ENCODE measurements around the gene PSENEN.

The PSENEN gene

GRCh38 chr19:35773020-35773806, 27.8 kb downstream of the PSENEN start:
- DNase-seq (ENCODE audit: low read depth): peak; percentile 86

- no peak for DNase-seq (ENCODE audit: low read depth)
Measured at GRCh38 chr19:35774274-35775045, 29.0 kb downstream of the PSENEN start.

GRCh38 chr19:35775046-35775297, 29.5 kb downstream of the PSENEN start:
- DNase-seq (ENCODE audit: low read depth): no peak

GRCh38 chr19:35775298-35776101, 30.0 kb downstream of the PSENEN start, which contains the start of gene ARHGAP33:
Gene ARHGAP33 (plus strand): TSS chr19:35775564. CDS start chr19:35775659, 95 bp downstream.
- peak; percentile 91 for DNase-seq (ENCODE audit: low read depth)

GRCh38 chr19:35776102-35776788, 30.8 kb downstream of the PSENEN start:
- no peak for DNase-seq (ENCODE audit: low read depth)

- no peak for DNase-seq (ENCODE audit: low read depth)
Measured at GRCh38 chr19:35777086-35777841, 31.8 kb downstream of the PSENEN start.

GRCh38 chr19:35777961-35778360, 32.5 kb downstream of the PSENEN start:
- DNase-seq (ENCODE audit: low read depth): no peak

GRCh38 chr19:35779033-35779432, 33.6 kb downstream of the PSENEN start:
- no peak for DNase-seq (ENCODE audit: low read depth)

- no peak for DNase-seq (ENCODE audit: low read depth)
Measured at GRCh38 chr19:35780058-35780457, 34.6 kb downstream of the PSENEN start.

GRCh38 chr19:35780717-35781116, 35.3 kb downstream of the PSENEN start:
- no peak for DNase-seq (ENCODE audit: low read depth)

- DNase-seq (ENCODE audit: low read depth): no peak
Measured at GRCh38 chr19:35781650-35782049, 36.2 kb downstream of the PSENEN start.

GRCh38 chr19:35782589-35782988, 37.1 kb downstream of the PSENEN start:
- DNase-seq (ENCODE audit: low read depth): no peak

GRCh38 chr19:35783469-35784434, 38.3 kb downstream of the PSENEN start:
- DNase-seq (ENCODE audit: low read depth): no peak

- DNase-seq (ENCODE audit: low read depth): no peak
Measured at GRCh38 chr19:35784503-35785338, 39.3 kb downstream of the PSENEN start.

- no peak for DNase-seq (ENCODE audit: low read depth)
Measured at GRCh38 chr19:35785339-35785627, 39.8 kb downstream of the PSENEN start.

GRCh38 chr19:35786299-35787160, 41.1 kb downstream of the PSENEN start:
- DNase-seq (ENCODE audit: low read depth): no peak

- no peak for DNase-seq (ENCODE audit: low read depth)
Measured at GRCh38 chr19:35787227-35787799, 41.9 kb downstream of the PSENEN start.
